Measurements from ENCODE around the gene CEP112. TPM values are rescaled to one million over a fixed set of nuclear protein-coding genes. Genes with fewer than 3 reads are reported as not detected.

CEP112 gene
- total and polyA plus RNA-seq, 10 of the 15 experiments (the other 5 are each of a cell fraction or from before 2014, with no cell fraction given): 0.11 to 3.8 (median 0.32) TPM; not detected in 1

- Histone ChIP-seq H3K27ac (ENCODE audit: control insufficient read depth, insufficient read depth) (no peak overlapping the region), H3K79me2 (ENCODE audit: control insufficient read depth, insufficient read depth, low read length) (no peaks in the 10 kb centered on the region), H3K27me3 (replicated peaks in 1 of 2; ENCODE audit: control insufficient read depth in 2 of 2, insufficient read depth in 2 of 2, low read length in 1 of 2) (no peaks in the 10 kb centered on the region), H3K9ac (ENCODE audit: control insufficient read depth, insufficient read depth, low read length) (no peak overlapping the region), H4K20me1 (ENCODE audit: control insufficient read depth, insufficient read depth) (no peaks in the 10 kb centered on the region), H3K36me3 (ENCODE audit: control insufficient read depth in 2 of 2, insufficient read depth in 2 of 2, low read length in 1 of 2) (no peaks in the 10 kb centered on the region), H2AFZ (ENCODE audit: control insufficient read depth, low read depth, low read length) (no peak overlapping the region), H3K4me1 (ENCODE audit: control insufficient read depth, insufficient read depth, low read length) (no peaks in the 10 kb centered on the region), H3K9me3 (replicated peaks; ENCODE audit: control insufficient read depth, insufficient read depth, low read length) (no peaks in the 10 kb centered on the region), H3K4me3 (no peak overlapping the region), H3K4me2 (ENCODE audit: control insufficient read depth, insufficient read depth) (no peak overlapping the region)
- ChIA-PET SMC1A (ENCODE audit: uncharacterized antibody, unreplicated experiment) (interaction anchor here (0.8 kb wide), 1 partner anchor 245 kb away, joined by 3 read pairs; no protein-coding TSS in a partner anchor), POLR2A (no interaction called here), RAD21 (ENCODE audit: unreplicated experiment) (interaction anchor here (1.5 kb wide), 1 partner anchor 10 kb away, joined by 3 read pairs; no protein-coding TSS in a partner anchor), CTCF (no interaction called here)
- intact Hi-C loops (cut with micrococcal nuclease; ENCODE audit: unreplicated experiment) (no loop called here), in situ Hi-C loops (cut with MboI) (no loop called here)
- BruUV-seq (replicated peaks): no TSS peak
- DNase-seq (ENCODE audit: low read depth, low spot score) (no peak), FAIRE-seq (no peak), ATAC-seq (no peak)
- no peak for TF ChIP-seq ZNF24 (IDR thresholded peaks at IDR 0.05)
- no peak for TF ChIP-seq BRCA1 (IDR thresholded peaks at IDR 0.05; ENCODE audit: low read depth, low read length)
- no peak for TF ChIP-seq HDAC2 (IDR thresholded peaks at IDR 0.05)
- TF ChIP-seq TARDBP (IDR thresholded peaks at IDR 0.05; ENCODE audit: borderline replicate concordance): no peak
- no peak for TF ChIP-seq RBBP5 (conservative IDR thresholded peaks at IDR 0.05)
- TF ChIP-seq FOS (IDR thresholded peaks at IDR 0.05; ENCODE audit: borderline replicate concordance, extremely low read depth, insufficient read length): no peak
- no peak for TF ChIP-seq MYB (IDR thresholded peaks at IDR 0.05; ENCODE audit: borderline replicate concordance, low read depth, low read length)
- TF ChIP-seq, protein P1, sequence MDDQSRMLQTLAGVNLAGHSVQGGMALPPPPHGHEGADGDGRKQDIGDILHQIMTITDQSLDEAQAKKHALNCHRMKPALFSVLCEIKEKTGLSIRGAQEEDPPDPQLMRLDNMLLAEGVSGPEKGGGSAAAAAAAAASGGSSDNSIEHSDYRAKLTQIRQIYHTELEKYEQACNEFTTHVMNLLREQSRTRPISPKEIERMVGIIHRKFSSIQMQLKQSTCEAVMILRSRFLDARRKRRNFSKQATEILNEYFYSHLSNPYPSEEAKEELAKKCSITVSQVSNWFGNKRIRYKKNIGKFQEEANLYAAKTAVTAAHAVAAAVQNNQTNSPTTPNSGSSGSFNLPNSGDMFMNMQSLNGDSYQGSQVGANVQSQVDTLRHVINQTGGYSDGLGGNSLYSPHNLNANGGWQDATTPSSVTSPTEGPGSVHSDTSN (IDR thresholded peaks at IDR 0.05; ENCODE audit: insufficient replicate concordance, low read depth, low read length): no peak
- no peak for TF ChIP-seq ETV6 (conservative IDR thresholded peaks at IDR 0.05 in 1 of 2, IDR thresholded peaks at IDR 0.05 in 1 of 2; ENCODE audit: borderline replicate concordance in 1 of 2, low read depth in 1 of 2)
- no peak for TF ChIP-seq SREBF1 (IDR thresholded peaks at IDR 0.05; ENCODE audit: low read length)
- no peak for TF ChIP-seq IRF3 (IDR thresholded peaks at IDR 0.05)
- TF ChIP-seq IRF4 (IDR thresholded peaks at IDR 0.05; ENCODE audit: low read depth, low read length): no peak
- no peak for TF ChIP-seq CBX3 (IDR thresholded peaks at IDR 0.05; ENCODE audit: borderline replicate concordance, low read depth)
- TF ChIP-seq YY1 (IDR thresholded peaks at IDR 0.05; ENCODE audit: low read depth, low read length): no peak
- TF ChIP-seq, protein P2, sequence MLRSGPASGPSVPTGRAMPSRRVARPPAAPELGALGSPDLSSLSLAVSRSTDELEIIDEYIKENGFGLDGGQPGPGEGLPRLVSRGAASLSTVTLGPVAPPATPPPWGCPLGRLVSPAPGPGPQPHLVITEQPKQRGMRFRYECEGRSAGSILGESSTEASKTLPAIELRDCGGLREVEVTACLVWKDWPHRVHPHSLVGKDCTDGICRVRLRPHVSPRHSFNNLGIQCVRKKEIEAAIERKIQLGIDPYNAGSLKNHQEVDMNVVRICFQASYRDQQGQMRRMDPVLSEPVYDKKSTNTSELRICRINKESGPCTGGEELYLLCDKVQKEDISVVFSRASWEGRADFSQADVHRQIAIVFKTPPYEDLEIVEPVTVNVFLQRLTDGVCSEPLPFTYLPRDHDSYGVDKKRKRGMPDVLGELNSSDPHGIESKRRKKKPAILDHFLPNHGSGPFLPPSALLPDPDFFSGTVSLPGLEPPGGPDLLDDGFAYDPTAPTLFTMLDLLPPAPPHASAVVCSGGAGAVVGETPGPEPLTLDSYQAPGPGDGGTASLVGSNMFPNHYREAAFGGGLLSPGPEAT (IDR thresholded peaks at IDR 0.05; ENCODE audit: low read depth): no peak
These were observed 8.4 kb downstream of the CEP112 start for GRCh38 chr17:66183529-66183928.

Data from GM12878 (cell line).